T-cell (primary cell): ENCODE measurements around the gene SLC39A11. TPM values are rescaled to one million over a fixed set of nuclear protein-coding genes. Genes with fewer than 3 reads are reported as not detected.

Experiments used
- ATAC-seq, 4 experiments: fragments of 200-7000 bp in 3 of 4; fragments of 150-1000 bp in 1 of 4; cut with Tn5 transposase; replicated peaks in 1 of 4; 1 replicate in 3 of 4; 2 replicates in 1 of 4; pipeline ENCODE4 v1.10.0; 2021; ENCODE audit warnings: moderate library complexity in 3 of 4, mild to moderate bottlenecking in 2 of 4, moderate number of reproducible peaks in 1 of 4
- CTCF ChIA-PET, 2 donors: fragments of 300-600 bp; sonication (Branson Sonifier 250); formaldehyde crosslinking; loops; one replicate each; lab custom pipeline; 2022; ENCODE audit warnings: antibody characterized with exemption in 2 of 2; lab: Charles Lee
- POLR2A ChIA-PET, 2 donors: fragments of 300-600 bp; sonication (Branson Sonifier 250); formaldehyde crosslinking; loops; one replicate each; lab custom pipeline; 2022; ENCODE audit warnings: antibody characterized with exemption in 2 of 2; lab: Charles Lee
- DNase-seq, 35 experiments: peaks; one replicate each; pipeline versions ENCODE4 v3.0.0 to v3.0.0-alpha.2; 2013 to 2023
- H3K27ac ChIP-seq: one replicate; pipeline ENCODE4 v1.5.1; 2013; ENCODE audit warnings: low read length
- H3K27me3 ChIP-seq, 2 experiments: replicated peaks in 1 of 2; 1 replicate in 1 of 2; 2 replicates in 1 of 2; pipeline versions ENCODE4 v1.6.1 to v1.7.0; 2013; ENCODE audit warnings: low read length in 1 of 2, mixed read lengths in 1 of 2; ENCODE audit not compliant: control insufficient read depth in 2 of 2, insufficient read depth in 2 of 2; ENCODE audit errors: extremely low read depth in 1 of 2
- H3K36me3 ChIP-seq, 2 donors: 1 replicate in 1 of 2; 2 replicates in 1 of 2; pipeline versions ENCODE4 v1.6.1 to v1.7.0; 2013; ENCODE audit warnings: low read length in 1 of 2; ENCODE audit not compliant: control insufficient read depth in 2 of 2, insufficient read depth in 1 of 2; ENCODE audit errors: extremely low read depth in 1 of 2
- H3K4me1 ChIP-seq, 2 experiments: 1 replicate in 1 of 2; 2 replicates in 1 of 2; pipeline versions ENCODE4 v1.6.1 to v1.7.0; 2013; ENCODE audit warnings: low read length in 2 of 2, mixed read lengths in 1 of 2; ENCODE audit not compliant: insufficient read depth in 2 of 2, control insufficient read depth in 1 of 2; ENCODE audit errors: extremely low read depth in 1 of 2
- H3K4me3 ChIP-seq, 2 donors: 1 replicate in 1 of 2; 2 replicates in 1 of 2; pipeline versions ENCODE4 v1.5.1 to v1.7.0; 2013; ENCODE audit warnings: mild to moderate bottlenecking in 2 of 2, low read length in 1 of 2, moderate library complexity in 1 of 2; ENCODE audit not compliant: control insufficient read depth in 1 of 2; ENCODE audit errors: extremely low read depth in 1 of 2
- H3K9me3 ChIP-seq: 2 replicates; pipeline ENCODE4 v1.7.0; 2013
- H3K27ac Mint-ChIP-seq, 2 donors: one replicate each; pipeline ENCODE4 v1.8.0; 2020 to 2021; ENCODE audit warnings: mild to moderate bottlenecking in 2 of 2, mixed read lengths in 2 of 2
- H3K27me3 Mint-ChIP-seq, 2 donors: one replicate each; pipeline ENCODE4 v1.8.0; 2021 to 2022; ENCODE audit warnings: mixed read lengths in 2 of 2
- H3K36me3 Mint-ChIP-seq: one replicate; pipeline ENCODE4 v1.8.0; 2021; ENCODE audit warnings: mixed read lengths
- H3K4me1 Mint-ChIP-seq, 3 donors: one replicate each; pipeline ENCODE4 v1.8.0; 2020 to 2022; ENCODE audit warnings: mixed read lengths in 3 of 3, mild to moderate bottlenecking in 1 of 3
- H3K4me3 Mint-ChIP-seq, 3 donors: one replicate each; pipeline ENCODE4 v1.8.0; 2020 to 2022; ENCODE audit warnings: mild to moderate bottlenecking in 3 of 3, mixed read lengths in 3 of 3, moderate library complexity in 3 of 3
- H3K9me3 Mint-ChIP-seq, 3 donors: one replicate each; pipeline ENCODE4 v1.8.0; 2020 to 2022; ENCODE audit warnings: mixed read lengths in 3 of 3
- WGBS: methylation state at CpG from one replicate; pipeline ENCODE4 v1.1.5; 2013; ENCODE audit warnings: missing lambda C conversion rate; ENCODE audit not compliant: insufficient coverage; 5-methylcytosine and 5-hydroxymethylcytosine counted together
- total RNA-seq, 35 experiments: library from RNA in 6 of 35; stranded (reverse) in 6 of 35; fragments of 120-200 nt in 1 of 35; gene quantifications; one replicate each; pipeline versions ENCODE4 v1.2.1 to v1.2.4 and lab custom pipeline; 2013 to 2026

The SLC39A11 gene
- total RNA-seq, 5 donors from 2014 or later (not counting 1 experiment from before 2014, with no cell fraction given): 18.6 to 27.1 (median 23.4) TPM

DNA sequence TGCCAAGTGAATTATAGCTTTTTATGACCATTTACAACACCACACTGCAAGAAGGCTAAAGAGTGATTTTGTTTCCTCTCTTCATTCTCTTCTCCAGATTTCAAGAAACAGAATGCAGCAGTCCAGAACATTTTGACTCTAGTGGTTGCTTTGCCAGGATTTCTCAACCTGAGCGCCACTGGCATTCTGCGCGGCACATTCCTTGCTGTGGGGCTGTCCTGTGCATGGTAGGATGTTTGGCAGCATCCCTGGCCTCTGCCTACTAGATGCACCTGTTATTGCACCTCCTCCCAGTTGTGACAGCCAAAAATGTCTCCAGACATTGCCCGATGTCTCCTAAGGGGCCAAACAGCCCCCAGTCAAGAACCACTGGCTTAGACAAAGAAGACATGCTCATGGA lies 25.7 kb upstream of the SLC39A11 start:
- H3K27ac Mint-ChIP-seq: no peak overlapping the region
- Histone ChIP-seq H3K27me3 (peaks cover 0 to 5% of the 10 kb centered on the region in 2 experiments), H3K27ac (no peak overlapping the region), H3K9me3 (no peaks in the 10 kb centered on the region), H3K36me3 (no peaks in the 10 kb centered on the region), H3K4me1 (no peaks in the 10 kb centered on the region), H3K4me3 (no peak overlapping the region)
- H3K36me3 Mint-ChIP-seq: no peaks in the 10 kb centered on the region
- peaks cover 0 to 3% (median 0%) of the 10 kb centered on the region in 3 donors for H3K9me3 Mint-ChIP-seq
- WGBS: 100% methylated on average over 2 of the region's 4 CpGs
- ChIA-PET CTCF (no interaction called here), POLR2A (no interaction called here)
- no peak overlapping the region for H3K4me3 Mint-ChIP-seq
- H3K4me1 Mint-ChIP-seq: no peaks in the 10 kb centered on the region
- ATAC-seq (no peak), DNase-seq (no peak)
- peaks cover 0 to 4% of the 10 kb centered on the region in 2 donors for H3K27me3 Mint-ChIP-seq

DNA sequence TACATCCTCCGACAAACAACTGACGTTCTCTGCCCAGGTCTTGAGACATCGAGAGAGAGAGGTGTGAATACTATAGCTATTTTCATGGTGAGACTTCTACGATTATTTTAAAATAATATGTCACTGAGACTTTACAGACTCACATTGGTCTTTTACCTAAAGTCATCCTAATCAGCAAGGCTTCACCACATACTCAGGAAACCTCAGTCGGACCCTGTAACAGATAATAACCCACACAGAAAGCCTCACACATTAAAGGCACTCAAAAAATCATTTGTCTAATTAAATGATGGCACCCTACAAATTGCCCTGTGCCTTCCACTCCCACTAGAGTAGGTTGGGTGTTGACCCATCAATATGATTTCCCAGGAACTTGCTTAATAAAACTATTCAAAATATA lies 19.8 kb upstream of the SLC39A11 start:
- peaks cover 0 to 4% of the 10 kb centered on the region in 2 donors for H3K27me3 Mint-ChIP-seq

DNA sequence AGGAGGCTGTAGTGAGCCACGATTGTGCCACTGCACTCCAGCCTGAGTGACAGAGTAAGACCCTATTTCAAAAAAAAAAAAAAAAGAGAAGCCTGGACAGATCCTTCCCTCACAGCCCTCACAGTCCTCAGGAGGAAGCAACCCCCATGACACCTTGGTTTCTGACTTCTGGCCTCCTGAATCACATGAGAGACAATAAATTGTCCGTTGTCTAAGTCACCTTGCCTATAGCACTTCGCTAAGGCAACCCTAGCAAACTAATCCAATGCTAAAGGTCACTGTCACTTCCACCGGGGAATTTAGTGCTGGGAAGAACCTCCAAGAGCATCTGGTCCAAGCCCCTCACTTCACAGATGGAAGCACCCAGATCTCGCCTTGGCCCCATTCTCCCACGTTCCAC lies 18.9 kb upstream of the SLC39A11 start:
- Histone ChIP-seq H3K4me3 (no peak overlapping the region), H3K4me1 (no peaks in the 10 kb centered on the region), H3K27me3 (peaks cover 0 to 5% of the 10 kb centered on the region in 2 experiments), H3K27ac (no peak overlapping the region), H3K36me3 (no peaks in the 10 kb centered on the region), H3K9me3 (no peaks in the 10 kb centered on the region)
- ChIA-PET POLR2A (no interaction called here), CTCF (no interaction called here)
- H3K9me3 Mint-ChIP-seq: peaks cover 0 to 3% (median 0%) of the 10 kb centered on the region in 3 donors
- WGBS: 94% methylated on average over 4 of the region's 6 CpGs
- H3K36me3 Mint-ChIP-seq: no peaks in the 10 kb centered on the region
- no peak overlapping the region for H3K4me3 Mint-ChIP-seq
- no peaks in the 10 kb centered on the region for H3K4me1 Mint-ChIP-seq
- ATAC-seq (no peak), DNase-seq (no peak)
- H3K27me3 Mint-ChIP-seq: peaks cover 0 to 4% of the 10 kb centered on the region in 2 donors
- H3K27ac Mint-ChIP-seq: no peak overlapping the region

More for the DNA sequence above, 19.8 kb upstream of the SLC39A11 start:
- Histone ChIP-seq H3K4me3 (no peak overlapping the region), H3K27ac (no peak overlapping the region), H3K36me3 (no peaks in the 10 kb centered on the region), H3K4me1 (no peaks in the 10 kb centered on the region), H3K9me3 (no peaks in the 10 kb centered on the region), H3K27me3 (peaks cover 0 to 5% of the 10 kb centered on the region in 2 experiments)
- no CpG with 5 or more reads among the region's 5 CpGs for WGBS
- peaks cover 0 to 3% (median 0%) of the 10 kb centered on the region in 3 donors for H3K9me3 Mint-ChIP-seq
- H3K27ac Mint-ChIP-seq: no peak overlapping the region
- ChIA-PET POLR2A (no interaction called here), CTCF (interaction anchor here (0.6 to 0.7 kb wide), 2 partner anchors 28 to 43 kb away, joined by 3 to 4 read pairs; no protein-coding TSS in a partner anchor)
- no peaks in the 10 kb centered on the region for H3K4me1 Mint-ChIP-seq
- no peaks in the 10 kb centered on the region for H3K36me3 Mint-ChIP-seq
- no peak overlapping the region for H3K4me3 Mint-ChIP-seq
- ATAC-seq (no peak), DNase-seq (no peak)

DNA sequence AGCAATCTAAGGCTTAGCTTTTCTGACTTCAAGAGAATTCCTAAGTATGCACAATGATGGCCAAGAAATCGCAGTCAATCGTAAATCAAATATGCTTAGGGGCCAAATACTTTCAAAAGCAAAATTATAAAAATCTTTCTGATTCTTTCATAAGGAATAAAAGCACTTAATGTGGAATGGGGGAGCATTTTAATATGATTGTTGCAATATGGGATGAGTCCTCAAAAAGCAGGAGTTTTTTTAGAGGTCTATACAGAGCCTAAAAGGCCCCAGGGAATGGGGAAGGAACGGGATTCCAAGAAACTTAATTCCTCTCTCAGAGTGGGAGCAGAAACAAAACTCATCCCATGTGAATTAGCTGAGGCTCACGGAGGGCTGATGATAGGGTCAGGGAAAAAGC lies 14.7 kb upstream of the SLC39A11 start:
- Mint-ChIP-seq H3K9me3 (no peaks in the 10 kb centered on the region), H3K4me3 (no peak overlapping the region), H3K4me1 (no peaks in the 10 kb centered on the region), H3K27me3 (peaks cover 0 to 10% of the 10 kb centered on the region in 2 donors), H3K27ac (no peak overlapping the region), H3K36me3 (no peaks in the 10 kb centered on the region)
- ATAC-seq: no peak
- peaks cover 0 to 12% of the 10 kb centered on the region in 2 experiments for H3K27me3 ChIP-seq
- H3K9me3 ChIP-seq: no peaks in the 10 kb centered on the region
- CTCF ChIA-PET: interaction anchor here in 1 of 2 donors (0.7 kb wide), 1 partner anchor 27 kb away, joined by 5 read pairs; no protein-coding TSS in a partner anchor
- H3K4me1 ChIP-seq: no peaks in the 10 kb centered on the region
- DNase-seq: no peak
- no peaks in the 10 kb centered on the region for H3K36me3 ChIP-seq
- H3K27ac ChIP-seq: no peak overlapping the region
- WGBS: no CpG with 5 or more reads among the region's 4 CpGs
- H3K4me3 ChIP-seq: no peak overlapping the region
- POLR2A ChIA-PET: no interaction called here

DNA sequence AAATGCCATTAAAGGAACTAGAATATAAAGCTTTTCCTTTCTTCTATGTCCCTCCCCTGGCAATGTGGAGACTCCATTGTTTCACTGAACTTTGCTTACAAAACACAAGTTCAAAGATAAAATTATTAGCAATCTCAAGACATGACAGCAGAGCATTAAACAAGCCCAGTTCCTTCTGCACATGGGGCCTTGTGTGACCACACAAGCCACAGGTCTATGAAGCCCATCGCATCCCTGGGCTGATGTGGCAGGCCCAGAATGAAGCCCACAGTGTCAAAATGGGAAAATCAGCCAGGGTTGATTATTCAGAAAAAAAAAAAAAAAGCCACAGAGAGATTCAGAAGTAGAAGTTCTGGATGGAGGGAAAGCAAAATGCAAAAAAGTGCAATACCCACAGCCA lies 12.9 kb upstream of the SLC39A11 start:
- no peak overlapping the region for H3K4me3 ChIP-seq
- H3K4me1 Mint-ChIP-seq: no peaks in the 10 kb centered on the region
- peaks cover 0 to 12% of the 10 kb centered on the region in 2 experiments for H3K27me3 ChIP-seq
- H3K27ac ChIP-seq: no peak overlapping the region
- POLR2A ChIA-PET: no interaction called here
- H3K4me1 ChIP-seq: no peaks in the 10 kb centered on the region
- H3K36me3 Mint-ChIP-seq: no peaks in the 10 kb centered on the region
- no peak for DNase-seq
- H3K27me3 Mint-ChIP-seq: peaks cover 3 to 13% of the 10 kb centered on the region in 2 donors
- H3K27ac Mint-ChIP-seq: no peak overlapping the region
- H3K36me3 ChIP-seq: no peaks in the 10 kb centered on the region
- WGBS: no CpG with 5 or more reads among the region's 1 CpG
- no peak overlapping the region for H3K4me3 Mint-ChIP-seq
- H3K9me3 Mint-ChIP-seq: no peaks in the 10 kb centered on the region
- no peak for ATAC-seq
- H3K9me3 ChIP-seq: no peaks in the 10 kb centered on the region
- CTCF ChIA-PET: no interaction called here

- POLR2A ChIA-PET: no interaction called here
- H3K4me1 Mint-ChIP-seq: no peaks in the 10 kb centered on the region
- peaks cover 6 to 14% of the 10 kb centered on the region in 2 donors for H3K27me3 Mint-ChIP-seq
- no peaks in the 10 kb centered on the region for H3K36me3 Mint-ChIP-seq
- CTCF ChIA-PET: no interaction called here
- Histone ChIP-seq H3K27ac (no peak overlapping the region), H3K27me3 (peaks cover 0 to 12% of the 10 kb centered on the region in 2 experiments), H3K4me1 (no peaks in the 10 kb centered on the region), H3K9me3 (no peaks in the 10 kb centered on the region), H3K36me3 (no peaks in the 10 kb centered on the region), H3K4me3 (no peak overlapping the region)
- DNase-seq: no peak
- no CpG with 5 or more reads among the region's 3 CpGs for WGBS
- ATAC-seq: no peak
- H3K9me3 Mint-ChIP-seq: no peaks in the 10 kb centered on the region
- no peak overlapping the region for H3K27ac Mint-ChIP-seq
- H3K4me3 Mint-ChIP-seq: no peak overlapping the region
Observed at GRCh38 chr17:73104450-73104849, 12.0 kb upstream of the SLC39A11 start.
